ENCODE data around the gene VSNL1.

Gene VSNL1

GRCh38 chr2:17540093-17540812, at the start of gene VSNL1:
Gene VSNL1 (plus strand): TSS chr2:17540696. CDS start chr2:17592075, 51,379 bp downstream.
- TF ChIP-seq CTCF (IDR thresholded peaks at IDR 0.05; ENCODE audit: insufficient read depth, low read length, poor library complexity, severe bottlenecking) (no peak), EZH2phosphoT487 (conservative IDR thresholded peaks at IDR 0.05; ENCODE audit: low read length) (no peak)
- H3K4me2 ChIP-seq (ENCODE audit: low read depth, low read length, poor library complexity, severe bottlenecking) = peak within 1 kb of the TSS; percentile 41
- no peaks in the 10 kb centered on the region for H3K79me2 ChIP-seq (ENCODE audit: insufficient read depth, low read length)
- H3K9me2 ChIP-seq (replicated peaks; ENCODE audit: insufficient read depth, low read length) = no peaks in the 10 kb centered on the region
- H3K27me3 ChIP-seq (ENCODE audit: low read length) = no peaks in the 10 kb centered on the region
- H2AFZ ChIP-seq (ENCODE audit: low read depth, low read length, severe bottlenecking) = no peak within 1 kb of the TSS
- no peaks in the 10 kb centered on the region for H3K9me3 ChIP-seq (ENCODE audit: insufficient read depth, low read length)
- no peaks in the 10 kb centered on the region for H4K20me1 ChIP-seq (ENCODE audit: low read depth, low read length)
- no peak within 1 kb of the TSS for H3K27ac ChIP-seq (ENCODE audit: low read depth, low read length)
- no peak within 1 kb of the TSS for H3K4me3 ChIP-seq (ENCODE audit: insufficient read depth, low read length, poor library complexity, severe bottlenecking)
- no peaks in the 10 kb centered on the region for H3K36me3 ChIP-seq (ENCODE audit: low read length)
- no peaks in the 10 kb centered on the region for H3F3A ChIP-seq (ENCODE audit: insufficient read depth)
- H3K9ac ChIP-seq (ENCODE audit: low read length) = no peak within 1 kb of the TSS

DNA sequence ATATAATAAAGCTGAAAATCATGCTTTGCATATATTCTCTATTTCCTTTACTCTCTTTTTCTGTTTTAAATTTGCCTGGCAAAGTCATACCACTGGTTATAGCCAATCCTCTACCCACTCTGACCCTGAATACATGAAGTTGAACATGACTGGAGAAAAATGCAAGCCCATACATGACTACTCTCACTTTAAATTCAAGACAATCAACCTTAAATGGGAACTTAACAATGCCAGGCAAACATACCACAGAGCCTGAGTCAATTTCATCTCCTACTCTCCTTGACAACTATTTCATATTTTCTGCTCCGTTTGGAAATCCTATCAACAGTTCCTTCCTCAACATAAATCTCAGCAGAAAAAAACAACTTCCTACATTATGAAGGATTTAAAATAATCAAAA, 44.9 kb upstream of the VSNL1 start:
- no peaks in the 10 kb centered on the region for H3K27me3 ChIP-seq (ENCODE audit: low read length)

DNA sequence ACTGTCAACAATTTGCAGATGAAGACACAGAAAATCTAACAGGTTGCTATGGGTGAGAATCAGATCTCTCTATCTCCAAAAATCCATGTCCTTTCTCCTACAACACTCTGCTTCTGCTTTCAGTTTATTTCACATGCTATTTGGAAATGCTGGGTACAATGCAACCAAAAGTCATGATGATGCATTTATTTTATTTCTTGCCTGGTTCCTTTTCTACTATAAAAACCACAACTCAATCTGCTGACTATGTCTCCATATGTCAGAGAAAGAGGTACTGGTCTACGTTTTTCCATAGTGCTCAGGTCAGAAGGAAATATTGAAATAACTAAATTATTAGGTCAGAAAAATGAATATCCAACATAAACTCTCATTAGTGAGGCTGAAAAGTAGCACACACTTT, 42.8 kb upstream of the VSNL1 start:
- TF ChIP-seq CTCF (IDR thresholded peaks at IDR 0.05; ENCODE audit: insufficient read depth, low read length, poor library complexity, severe bottlenecking) (no peak), EZH2phosphoT487 (conservative IDR thresholded peaks at IDR 0.05; ENCODE audit: low read length) (no peak)
- H4K20me1 ChIP-seq (ENCODE audit: low read depth, low read length) = no peaks in the 10 kb centered on the region
- no peaks in the 10 kb centered on the region for H3K27me3 ChIP-seq (ENCODE audit: low read length)
- no peak overlapping the region for H3K9ac ChIP-seq (ENCODE audit: low read length)
- H3K9me3 ChIP-seq (ENCODE audit: insufficient read depth, low read length) = no peaks in the 10 kb centered on the region
- no peak overlapping the region for H3K27ac ChIP-seq (ENCODE audit: low read depth, low read length)
- no peak overlapping the region for H2AFZ ChIP-seq (ENCODE audit: low read depth, low read length, severe bottlenecking)
- H3F3A ChIP-seq (ENCODE audit: insufficient read depth) = no peaks in the 10 kb centered on the region
- no peaks in the 10 kb centered on the region for H3K36me3 ChIP-seq (ENCODE audit: low read length)
- H3K9me2 ChIP-seq (replicated peaks; ENCODE audit: insufficient read depth, low read length) = no peaks in the 10 kb centered on the region
- no peak overlapping the region for H3K4me2 ChIP-seq (ENCODE audit: low read depth, low read length, poor library complexity, severe bottlenecking)
- H3K4me3 ChIP-seq (ENCODE audit: insufficient read depth, low read length, poor library complexity, severe bottlenecking) = no peak overlapping the region
- H3K79me2 ChIP-seq (ENCODE audit: insufficient read depth, low read length) = no peaks in the 10 kb centered on the region

More for the DNA sequence above, 44.9 kb upstream of the VSNL1 start:
- TF ChIP-seq CTCF (IDR thresholded peaks at IDR 0.05; ENCODE audit: insufficient read depth, low read length, poor library complexity, severe bottlenecking) (no peak), EZH2phosphoT487 (conservative IDR thresholded peaks at IDR 0.05; ENCODE audit: low read length) (no peak)
- H3K9ac ChIP-seq (ENCODE audit: low read length) = no peak overlapping the region
- H3K9me3 ChIP-seq (ENCODE audit: insufficient read depth, low read length) = no peaks in the 10 kb centered on the region
- H3K36me3 ChIP-seq (ENCODE audit: low read length) = no peaks in the 10 kb centered on the region
- H3K9me2 ChIP-seq (replicated peaks; ENCODE audit: insufficient read depth, low read length) = no peaks in the 10 kb centered on the region
- H3K27ac ChIP-seq (ENCODE audit: low read depth, low read length) = no peak overlapping the region
- no peaks in the 10 kb centered on the region for H4K20me1 ChIP-seq (ENCODE audit: low read depth, low read length)
- H3K79me2 ChIP-seq (ENCODE audit: insufficient read depth, low read length) = no peaks in the 10 kb centered on the region
- H3K4me2 ChIP-seq (ENCODE audit: low read depth, low read length, poor library complexity, severe bottlenecking) = no peak overlapping the region
- H3F3A ChIP-seq (ENCODE audit: insufficient read depth) = no peaks in the 10 kb centered on the region
- no peak overlapping the region for H2AFZ ChIP-seq (ENCODE audit: low read depth, low read length, severe bottlenecking)
- no peak overlapping the region for H3K4me3 ChIP-seq (ENCODE audit: insufficient read depth, low read length, poor library complexity, severe bottlenecking)
